GM18526 (cell line): ENCODE measurements around the gene PLEKHB2.

Source experiments
- POLR2A ChIP-seq: IDR thresholded peaks from 3 replicates; pipeline ENCODE4 v1.6.1; 2011; ENCODE audit not compliant: insufficient read length; ENCODE audit errors: extremely low read depth

PLEKHB2 gene

GRCh38 chr2:131105156-131105949, at the start of gene PLEKHB2:
PLEKHB2 (plus strand) TSS chr2:131105336; CDS start chr2:131120942, 15,606 bp downstream.
- TF ChIP-seq POLR2A, result peak; percentile 90

- TF ChIP-seq POLR2A, result no peak
These were observed 48.8 kb upstream of the PLEKHB2 start for GRCh38 chr2:131056204-131056931.

GRCh38 chr2:131056932-131057287, 48.2 kb upstream of the PLEKHB2 start:
- TF ChIP-seq POLR2A, result no peak

- TF ChIP-seq POLR2A, result no peak
These were observed 46.8 kb upstream of the PLEKHB2 start for GRCh38 chr2:131058214-131058843.

- TF ChIP-seq POLR2A, result no peak
These were observed 46.2 kb upstream of the PLEKHB2 start for GRCh38 chr2:131058920-131059319.

GRCh38 chr2:131063501-131064283, 41.4 kb upstream of the PLEKHB2 start:
- TF ChIP-seq POLR2A, result no peak

GRCh38 chr2:131064589-131065512, 40.3 kb upstream of the PLEKHB2 start:
- TF ChIP-seq POLR2A, result no peak

GRCh38 chr2:131067465-131068125, 37.5 kb upstream of the PLEKHB2 start:
- TF ChIP-seq POLR2A, result no peak

GRCh38 chr2:131076707-131077106, 28.4 kb upstream of the PLEKHB2 start:
- no peak for TF ChIP-seq POLR2A

- no peak for TF ChIP-seq POLR2A
These were observed 27.8 kb upstream of the PLEKHB2 start for GRCh38 chr2:131077182-131077846.

- no peak for TF ChIP-seq POLR2A
These were observed 27.2 kb upstream of the PLEKHB2 start for GRCh38 chr2:131077966-131078365.

GRCh38 chr2:131081190-131081589, 23.9 kb upstream of the PLEKHB2 start:
- no peak for TF ChIP-seq POLR2A

GRCh38 chr2:131085646-131086045, 19.5 kb upstream of the PLEKHB2 start:
- no peak for TF ChIP-seq POLR2A
